GM19372 (cell line): ENCODE results near the gene CA6.
"Not testable (repeated sequence)": the region's sequence is repeated elsewhere in the genome, so short reads cannot be mapped to it uniquely, and the experiment has no call there.

Experiments
- ATAC-seq: cut with Tn5 transposase; IDR thresholded peaks from one replicate; pipeline ENCODE4 v1.9.1; 2021; ENCODE audit warnings: mild to moderate bottlenecking, low read depth, moderate library complexity; ENCODE audit not compliant: unreplicated experiment

Gene CA6

DNA sequence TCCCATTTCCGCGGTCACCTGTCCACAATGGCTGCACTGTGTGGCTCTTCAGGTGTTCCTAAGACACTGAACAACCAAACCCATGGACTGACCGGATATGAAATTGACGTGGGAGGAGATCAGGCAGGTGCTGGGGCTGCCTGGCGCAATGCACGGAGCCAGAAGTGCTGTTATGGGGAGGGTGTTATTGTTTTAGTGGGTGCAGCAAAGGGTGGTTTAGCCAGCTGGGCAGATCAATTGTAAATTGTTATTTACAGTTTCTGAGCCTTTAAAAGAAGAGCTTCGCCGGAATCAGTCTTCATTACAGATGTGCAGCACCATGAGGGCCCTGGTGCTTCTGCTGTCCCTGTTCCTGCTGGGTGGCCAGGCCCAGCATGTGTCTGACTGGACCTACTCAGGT lies at the start of gene CA6:
TSS of gene CA6 (plus strand) at position 301 of the 400 bp plus-strand sequence. CDS start at position 320, 19 bp downstream.
- no peak for ATAC-seq

GRCh38 chr1:8896775-8897174 lies 48.9 kb upstream of the CA6 start:
- ATAC-seq = not testable (repeated sequence)

DNA sequence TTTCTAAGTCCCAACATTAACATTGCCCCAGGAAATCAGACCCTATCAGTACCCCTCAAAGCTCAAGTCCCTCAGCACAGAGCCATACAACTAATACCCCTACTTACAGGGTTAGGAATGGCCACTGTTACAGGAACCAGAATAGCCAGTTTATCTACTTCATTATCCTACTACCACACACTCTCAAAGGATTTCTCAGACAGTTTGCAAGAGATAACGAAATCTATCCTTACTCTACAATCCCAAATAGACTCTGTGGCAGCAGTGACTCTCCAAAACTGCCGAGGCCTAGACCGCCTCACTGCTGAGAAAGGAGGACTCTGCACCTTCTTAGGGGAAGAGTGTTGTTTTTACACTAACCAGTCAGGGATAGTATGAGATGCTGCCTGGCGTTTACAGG lies 48.2 kb upstream of the CA6 start:
- not testable (repeated sequence) for ATAC-seq

GRCh38 chr1:8898418-8898817 lies 47.2 kb upstream of the CA6 start:
- ATAC-seq = not testable (repeated sequence)

DNA sequence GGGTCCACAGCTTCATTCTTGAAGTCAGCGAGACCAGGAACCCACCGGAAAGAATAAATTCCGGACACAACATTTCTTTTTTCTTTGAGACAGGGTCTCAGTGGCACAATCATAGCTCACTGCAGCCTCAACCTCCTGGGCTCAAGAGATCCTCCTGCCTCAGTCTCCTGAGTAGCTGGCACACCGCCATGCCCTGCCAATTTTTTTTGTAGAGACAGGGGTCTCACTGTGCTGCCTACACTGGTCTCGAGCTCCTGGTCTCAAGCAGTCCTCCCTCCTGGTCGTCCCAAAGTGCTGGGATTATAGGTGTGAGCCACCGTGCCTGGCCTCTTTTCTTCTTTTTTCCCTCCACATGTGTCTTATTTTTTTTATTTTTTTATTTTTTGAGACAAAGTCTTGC lies 46.6 kb upstream of the CA6 start:
- ATAC-seq = no peak

GRCh38 chr1:8900684-8901083 lies 45.0 kb upstream of the CA6 start:
- not testable (repeated sequence) for ATAC-seq

GRCh38 chr1:8902765-8903164 lies 42.9 kb upstream of the CA6 start:
- no peak for ATAC-seq

DNA sequence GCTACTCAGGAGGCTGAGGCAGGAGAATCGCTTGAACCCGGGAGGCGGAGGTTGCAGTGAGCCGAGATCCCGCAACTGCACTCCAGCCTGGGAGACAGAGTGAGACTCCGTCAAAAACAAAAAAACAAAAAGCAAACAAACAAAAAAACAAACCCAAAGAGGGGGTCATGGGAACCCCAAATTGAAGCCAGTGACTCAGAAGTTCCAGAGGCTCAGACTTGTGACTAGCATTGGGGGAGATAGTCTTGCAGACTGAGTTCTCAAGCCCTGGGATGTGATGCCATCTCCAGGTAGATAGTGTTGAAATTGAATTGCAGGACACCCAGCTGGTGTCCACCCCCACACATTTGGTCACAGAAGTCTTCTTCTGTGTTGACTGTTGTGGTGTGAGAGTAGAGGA lies 42.3 kb upstream of the CA6 start:
- ATAC-seq = no peak

- no peak for ATAC-seq
Measured at GRCh38 chr1:8903908-8904650, 41.6 kb upstream of the CA6 start.

DNA sequence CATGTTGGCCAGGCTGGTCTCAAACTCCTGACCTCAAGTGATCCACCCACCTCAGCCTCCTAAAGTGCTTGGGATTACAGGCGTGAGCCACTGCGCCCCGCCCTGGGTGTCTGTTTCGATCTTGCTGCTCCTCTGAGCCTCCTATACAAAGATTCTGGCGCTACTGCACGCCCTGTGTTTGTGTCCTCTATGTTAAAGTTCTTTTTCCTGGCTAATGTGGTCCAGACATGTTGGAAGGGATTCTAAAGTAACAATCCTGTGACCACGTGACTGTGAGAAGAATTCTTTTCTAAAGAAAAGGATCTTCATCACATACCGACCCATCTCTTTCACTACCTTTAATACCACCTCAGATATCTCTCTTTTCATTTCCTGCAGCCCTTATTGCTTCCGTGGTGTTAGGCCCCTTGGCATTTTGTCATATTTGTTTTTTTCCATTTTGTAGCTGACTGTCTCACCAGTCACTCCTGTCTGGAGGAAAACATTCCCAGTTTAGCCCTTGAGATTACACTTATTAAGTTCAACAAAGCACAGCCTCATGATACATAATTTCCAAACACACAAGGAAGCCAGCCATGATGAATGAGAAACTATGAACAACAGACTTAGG lies 40.0 kb upstream of the CA6 start:
- ATAC-seq = no peak

GRCh38 chr1:8908388-8909151 lies 37.1 kb upstream of the CA6 start:
- ATAC-seq = no peak

DNA sequence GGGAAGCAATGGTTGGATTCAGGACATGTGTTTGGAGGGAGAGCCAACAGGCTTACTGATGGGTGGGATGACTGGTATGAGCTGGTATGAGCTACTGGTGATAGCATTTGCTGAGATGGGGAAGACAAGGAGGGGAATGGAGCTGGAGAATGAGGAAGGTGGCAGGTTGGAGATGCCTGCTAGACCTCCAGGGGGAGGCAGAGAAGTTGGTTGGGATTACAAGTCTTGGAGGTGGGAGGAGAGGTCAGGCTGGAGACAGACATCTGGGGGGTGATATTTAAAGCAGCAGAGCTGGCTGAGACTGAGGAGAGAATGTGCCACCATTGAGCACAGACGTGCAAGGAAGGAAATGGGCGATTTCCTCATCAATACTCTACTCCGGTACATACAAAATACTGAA lies 35.3 kb upstream of the CA6 start:
- no peak for ATAC-seq

- no peak for ATAC-seq
Measured at GRCh38 chr1:8910914-8911313, 34.8 kb upstream of the CA6 start.

DNA sequence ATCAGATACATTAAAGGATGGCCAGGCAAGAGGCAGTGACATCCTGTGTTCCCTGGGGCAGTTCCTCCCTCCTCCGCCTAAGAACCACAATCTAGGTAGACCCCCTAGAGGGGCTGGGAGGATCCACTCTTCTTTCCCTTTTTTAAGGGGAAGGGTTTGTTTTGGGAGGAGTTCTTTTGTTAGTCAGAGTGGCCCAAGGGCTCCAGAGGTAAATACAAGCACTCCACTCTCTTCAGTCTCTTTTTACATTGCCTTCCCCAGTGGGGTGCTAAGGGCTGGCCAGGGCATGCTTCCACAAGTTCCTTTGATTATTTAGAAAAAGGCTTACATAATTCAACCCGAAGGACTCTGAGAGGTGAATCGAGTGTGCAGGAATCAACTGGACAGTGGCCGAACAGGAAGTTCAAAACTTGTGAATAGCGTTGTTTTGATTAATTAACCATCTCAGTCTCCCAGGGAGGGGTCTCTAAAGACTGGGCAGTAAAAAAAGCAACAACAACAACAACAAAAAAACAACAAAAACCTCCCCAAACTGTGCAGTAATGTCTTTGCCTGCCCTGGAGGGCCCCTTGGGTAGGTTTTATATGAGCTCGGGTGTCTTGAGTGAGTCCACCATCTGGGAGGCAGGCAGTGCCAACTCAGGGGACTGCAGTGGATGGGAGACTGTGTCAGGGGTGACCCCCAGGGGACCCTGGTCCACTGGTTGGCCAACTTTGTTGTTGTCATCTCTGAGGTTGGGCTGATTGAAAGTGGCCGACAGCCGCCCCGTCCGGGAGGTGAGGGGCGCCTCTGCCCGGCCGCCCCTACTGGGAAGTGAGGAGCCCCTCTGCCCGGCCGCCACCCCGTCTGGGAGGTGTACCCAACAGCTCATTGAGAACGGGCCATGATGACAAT lies 34.0 kb upstream of the CA6 start:
- no peak for ATAC-seq

GRCh38 chr1:8913457-8913856 lies 32.2 kb upstream of the CA6 start:
- ATAC-seq = no peak

DNA sequence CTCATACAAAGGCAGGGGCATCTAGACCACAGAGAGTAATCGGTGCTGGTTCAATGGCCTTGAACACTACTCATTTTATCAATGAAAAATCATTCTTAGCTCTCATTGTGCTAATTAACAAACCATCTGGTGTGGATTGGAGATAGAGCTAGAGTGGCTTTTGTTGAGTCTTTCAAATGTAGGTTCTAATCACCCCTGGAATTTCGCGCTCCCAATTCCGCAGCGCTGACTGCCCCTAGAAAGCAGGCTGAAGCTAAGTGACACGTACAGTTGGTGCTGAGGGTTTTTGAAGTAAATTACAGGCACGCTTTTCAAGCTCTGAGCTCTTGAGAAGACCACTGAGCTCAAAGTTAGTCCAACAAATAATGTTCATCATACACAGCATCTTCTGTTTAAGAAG lies 31.2 kb upstream of the CA6 start:
- ATAC-seq = no peak

- no peak for ATAC-seq
Measured at GRCh38 chr1:8915446-8915845, 30.2 kb upstream of the CA6 start.

GRCh38 chr1:8917536-8917935 lies 28.1 kb upstream of the CA6 start:
- ATAC-seq = not testable (repeated sequence)

- ATAC-seq = no peak
Measured at GRCh38 chr1:8922962-8923361, 22.7 kb upstream of the CA6 start.

DNA sequence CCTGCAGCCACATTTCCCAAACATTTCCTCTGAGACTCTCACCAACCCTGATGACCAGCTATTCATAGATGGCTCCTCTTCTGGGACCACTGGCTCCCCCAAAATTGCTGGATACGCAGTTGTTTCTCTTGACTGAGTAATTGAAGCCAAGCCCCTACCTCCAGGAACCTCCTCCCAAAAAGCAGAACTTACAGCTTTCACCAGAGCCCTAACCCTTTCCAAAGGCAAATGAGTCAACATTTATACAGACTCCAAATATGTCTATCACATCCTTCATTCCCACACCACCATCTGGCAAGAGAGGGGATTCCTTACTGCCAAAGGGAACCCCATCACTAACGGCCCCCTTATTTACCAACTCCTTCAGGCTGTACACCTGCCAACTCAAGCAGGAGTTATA lies 20.3 kb upstream of the CA6 start:
- no peak for ATAC-seq

GRCh38 chr1:8925960-8926359 lies 19.7 kb upstream of the CA6 start:
- ATAC-seq = no peak
